BJ (cell line): Measurements from ENCODE around the gene IGF2R. TPM values are rescaled to one million over a fixed set of nuclear protein-coding genes. Genes with fewer than 3 reads are reported as not detected.

Experiments used
- CTCF ChIA-PET: fragments of 350-600 bp; formaldehyde crosslinking; extraction: SDS; loops from one replicate; lab custom pipeline; 2021; ENCODE audit warnings: antibody characterized with exemption, inconsistent platforms; lab: Yijun Ruan, JAX
- POLR2A ChIA-PET: fragments of 300-600 bp; sonication (Branson Sonifier 250); formaldehyde crosslinking; extraction: SDS; loops from one replicate; lab custom pipeline; 2021; ENCODE audit warnings: antibody characterized with exemption; lab: Charles Lee
- DNase-seq: peaks from one replicate; pipeline ENCODE4 v3.0.0-alpha.2; 2011; ENCODE audit warnings: low read depth
- H3K27me3 ChIP-seq: 2 replicates; pipeline ENCODE4 v1.6.0; 2011; ENCODE audit warnings: low read length; ENCODE audit not compliant: control insufficient read depth, insufficient read depth
- H3K36me3 ChIP-seq: 2 replicates; pipeline ENCODE4 v1.5.1; 2011; ENCODE audit warnings: low read length; ENCODE audit not compliant: control insufficient read depth, insufficient read depth
- H3K4me3 ChIP-seq: 2 replicates; pipeline ENCODE4 v1.5.1; 2011; ENCODE audit warnings: low read depth, mild to moderate bottlenecking, control low read depth, low read length
- CTCF ChIP-seq: IDR thresholded peaks from 2 replicates; pipeline ENCODE4 v1.5.1; 2011; ENCODE audit warnings: low read depth, mild to moderate bottlenecking, control low read depth, inconsistent platforms, low read length, moderate library complexity; ENCODE audit not compliant: insufficient read depth
- polyA plus RNA-seq: library from polyadenylated mRNA; depleted of rRNA; stranded (reverse); fragments of >200 nt; gene quantifications from 2 replicates; pipeline ENCODE4 v1.2.3, GENCODE V29; 2011

IGF2R gene
- polyA plus RNA-seq, 1 experiment = 39.4 TPM

GRCh38 chr6:159973951-159974350, 5.1 kb downstream of the IGF2R start:
- Histone ChIP-seq H3K4me3 (no peak overlapping the region), H3K27me3 (no peaks in the 10 kb centered on the region), H3K36me3 (no peaks in the 10 kb centered on the region)
- ChIA-PET POLR2A (interaction anchor here (0.6 kb wide), 1 partner anchor 14 kb away, joined by 3 read pairs; no protein-coding TSS in a partner anchor), CTCF (interaction anchor here (2.6 kb wide), 1 partner anchor 9 kb away, joined by 8 read pairs; no protein-coding TSS in a partner anchor)
- TF ChIP-seq CTCF = no peak
- DNase-seq = no peak

DNA sequence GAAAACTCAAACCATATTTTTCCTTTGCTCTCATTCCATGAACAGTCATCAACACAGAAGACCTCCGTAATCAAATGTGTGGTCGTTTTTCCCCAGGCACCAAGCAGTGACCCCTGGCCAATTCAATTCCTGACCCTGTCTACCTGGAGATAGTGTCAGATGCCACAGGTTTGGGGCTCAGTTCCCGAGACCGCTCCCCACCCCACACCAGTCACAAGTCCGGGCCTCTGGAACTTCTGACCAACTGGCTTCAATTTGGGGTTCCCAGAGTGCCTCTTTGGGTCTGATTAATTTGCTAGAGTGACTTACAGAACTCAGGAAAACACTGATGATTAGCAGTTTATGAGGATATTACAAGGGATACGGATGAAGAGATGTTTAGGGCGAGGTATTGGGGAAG, 6.0 kb downstream of the IGF2R start:
- TF ChIP-seq CTCF = no peak
- POLR2A ChIA-PET = no interaction called here
- CTCF ChIA-PET = no interaction called here
- no peak for DNase-seq
- Histone ChIP-seq H3K27me3 (no peaks in the 10 kb centered on the region), H3K36me3 (no peaks in the 10 kb centered on the region), H3K4me3 (no peak overlapping the region)

GRCh38 chr6:159976686-159977254, 7.9 kb downstream of the IGF2R start:
- no peak for DNase-seq
- no peak for TF ChIP-seq CTCF
- H3K36me3 ChIP-seq = no peaks in the 10 kb centered on the region
- CTCF ChIA-PET = no interaction called here
- H3K27me3 ChIP-seq = no peaks in the 10 kb centered on the region
- POLR2A ChIA-PET = no interaction called here
- no peak overlapping the region for H3K4me3 ChIP-seq

DNA sequence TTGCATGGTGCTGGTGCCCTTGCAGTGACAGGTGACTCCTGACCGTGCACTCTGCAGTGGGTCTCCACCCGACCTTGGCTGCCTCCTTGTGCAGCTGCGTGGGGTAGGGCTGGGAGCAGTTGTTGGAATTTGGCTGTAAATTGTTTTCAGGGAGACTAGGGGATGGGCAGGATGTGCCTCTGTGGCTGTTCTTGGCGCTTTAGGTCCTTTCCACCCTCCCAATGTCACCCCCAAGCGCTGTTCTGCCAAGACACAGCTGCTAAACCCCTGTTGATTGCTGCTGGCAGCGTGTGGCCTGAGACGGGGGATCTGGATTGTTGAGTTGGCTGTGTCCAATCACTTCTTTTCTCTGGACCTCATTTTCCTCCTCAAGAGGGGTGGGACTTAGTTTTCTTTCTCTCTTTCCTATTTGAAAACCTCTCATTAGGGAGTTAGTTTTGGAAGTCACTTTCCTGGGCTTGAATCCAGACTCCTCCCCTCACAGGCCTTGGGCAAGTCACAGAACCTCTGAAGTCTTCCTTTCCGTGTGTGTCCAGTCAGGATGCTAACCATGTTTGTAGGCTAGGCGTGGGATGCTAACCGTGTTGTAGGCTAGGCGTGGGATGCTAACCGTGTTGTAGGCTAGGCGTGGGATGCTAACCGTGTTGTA, 8.5 kb downstream of the IGF2R start:
- Histone ChIP-seq H3K4me3 (no peak overlapping the region), H3K36me3 (no peaks in the 10 kb centered on the region), H3K27me3 (no peaks in the 10 kb centered on the region)
- DNase-seq = no peak
- TF ChIP-seq CTCF = no peak
- ChIA-PET POLR2A (no interaction called here), CTCF (no interaction called here)

DNA sequence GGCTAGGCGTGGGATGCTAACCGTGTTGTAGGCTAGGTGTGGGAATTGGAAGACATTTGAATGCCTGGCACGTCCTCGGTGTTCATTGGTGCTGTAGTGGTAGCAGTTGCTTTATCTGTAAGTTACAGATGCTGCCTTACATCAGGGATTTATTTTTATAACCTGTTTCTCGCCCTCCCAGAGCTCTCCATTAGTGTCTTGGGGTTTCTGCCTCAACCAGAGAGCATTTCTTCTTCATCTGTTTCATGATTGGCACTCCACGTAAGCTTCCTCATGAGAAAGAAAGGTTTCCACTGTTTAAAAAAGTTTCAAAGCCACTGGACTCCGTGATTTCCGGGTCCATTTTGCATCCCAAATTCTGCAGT, 9.0 kb downstream of the IGF2R start:
- Histone ChIP-seq H3K27me3 (no peaks in the 10 kb centered on the region), H3K36me3 (no peaks in the 10 kb centered on the region), H3K4me3 (no peak overlapping the region)
- DNase-seq = no peak
- ChIA-PET POLR2A (no interaction called here), CTCF (no interaction called here)
- TF ChIP-seq CTCF = no peak
